Measurements from ENCODE around the gene FLOT1.
"Not testable (repeated sequence)": the region's sequence is repeated elsewhere in the genome, so short reads cannot be mapped to it uniquely, and the experiment has no call there.

FLOT1 gene

DNA sequence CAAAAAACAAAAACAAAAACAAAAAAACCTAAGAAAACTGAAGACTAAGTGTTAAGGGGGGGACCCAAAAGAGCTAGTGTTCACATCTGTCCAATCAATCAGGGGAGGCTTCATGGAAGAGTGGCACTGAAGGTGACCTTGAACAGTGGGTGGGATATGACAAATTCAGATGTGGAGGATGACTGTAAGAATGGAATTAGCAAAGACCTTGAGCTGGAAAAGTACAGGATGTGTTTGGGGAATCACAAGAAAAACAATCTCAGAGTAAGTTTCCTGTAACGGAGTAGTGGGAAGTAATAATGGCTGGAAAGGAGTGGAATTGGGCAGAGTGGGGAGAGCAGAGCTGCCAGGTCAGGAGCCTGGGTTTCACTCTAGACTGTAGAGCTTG lies 4.8 kb upstream of the FLOT1 start:
- DNase-seq (ENCODE audit: low spot score), result no peak

- DNase-seq (ENCODE audit: low spot score), result peak; percentile 77
These were observed 1.7 kb upstream of the FLOT1 start, which contains the start of gene IER3 for GRCh38 chr6:30744054-30744805. Gene IER3 (minus strand): TSS chr6:30744547. CDS start chr6:30744518, 29 bp downstream.

DNA sequence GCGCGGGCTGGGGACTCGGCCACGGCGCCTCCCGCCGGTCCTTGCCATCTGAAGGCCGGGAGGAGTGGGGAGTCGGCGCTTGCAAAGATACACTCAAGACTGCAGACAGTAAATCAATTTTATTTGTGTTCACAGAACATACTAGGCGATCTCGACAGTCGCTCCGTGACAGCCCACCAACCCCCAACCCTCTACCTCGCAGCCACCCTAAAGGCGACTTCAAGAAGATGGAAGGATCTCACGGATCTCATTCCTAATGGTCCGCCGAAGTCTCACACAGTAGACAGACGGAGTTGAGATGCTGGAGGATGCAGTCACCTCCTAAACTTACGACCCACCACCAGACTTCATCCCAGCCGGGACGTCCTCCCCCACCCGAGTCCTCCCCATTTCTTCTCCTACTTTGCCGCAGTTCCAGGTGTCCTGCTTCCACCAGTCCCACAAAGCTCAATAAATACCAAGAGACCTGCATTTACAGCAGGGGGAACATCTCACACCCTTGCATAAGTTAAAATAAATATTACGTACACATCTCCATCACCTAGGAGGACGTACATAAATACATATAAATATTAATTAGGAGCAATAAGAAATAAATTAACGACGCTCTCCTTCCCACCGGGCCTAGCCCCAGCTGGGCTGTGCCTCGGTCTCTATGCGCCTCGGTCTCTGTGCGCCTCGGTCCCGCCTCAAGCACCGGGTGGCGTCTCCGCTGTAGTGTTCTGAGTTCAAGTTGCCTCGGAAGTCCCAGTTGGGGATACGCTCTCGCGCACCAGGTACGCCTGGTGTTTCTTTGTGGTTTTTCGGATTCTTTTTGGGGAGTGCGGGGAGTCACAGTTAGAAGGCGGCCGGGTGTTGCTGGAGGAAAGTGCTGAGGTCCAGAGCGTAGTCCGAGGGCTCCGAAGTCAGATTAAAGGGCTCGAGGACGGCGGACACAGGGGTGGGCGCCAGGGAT lies 889 bp upstream of the FLOT1 start:
- no peak for DNase-seq (ENCODE audit: low spot score)

DNA sequence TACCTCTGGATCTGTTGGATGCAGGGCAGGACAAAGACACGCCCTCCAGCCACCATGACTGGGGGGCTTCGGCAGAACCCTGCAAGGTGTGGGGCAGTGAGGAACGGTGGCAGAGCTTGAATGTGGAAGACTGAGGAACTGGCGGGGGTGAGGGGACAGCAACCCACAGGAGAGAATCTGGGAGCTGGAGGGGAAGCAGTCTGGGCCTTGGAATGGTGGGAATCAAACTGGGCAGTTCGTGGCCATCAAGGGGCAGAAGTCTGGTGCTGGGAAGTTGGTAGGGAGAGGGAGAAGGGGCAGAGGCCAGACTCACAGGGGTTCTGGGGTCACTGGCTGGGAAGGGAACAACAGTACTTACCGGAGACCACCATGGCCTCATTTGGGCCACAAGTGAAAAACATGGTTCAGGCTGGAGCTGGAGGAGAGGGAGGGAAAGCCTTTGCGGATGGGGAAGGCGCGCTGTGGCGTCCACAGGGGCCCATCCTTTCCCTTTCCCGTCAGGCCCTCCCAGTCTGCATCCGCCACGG lies 635 bp downstream of the FLOT1 start:
- DNase-seq (ENCODE audit: low spot score), result no peak

- no peak for DNase-seq (ENCODE audit: low spot score)
These were observed 1.3 kb downstream of the FLOT1 start for GRCh38 chr6:30741063-30741779.

DNA sequence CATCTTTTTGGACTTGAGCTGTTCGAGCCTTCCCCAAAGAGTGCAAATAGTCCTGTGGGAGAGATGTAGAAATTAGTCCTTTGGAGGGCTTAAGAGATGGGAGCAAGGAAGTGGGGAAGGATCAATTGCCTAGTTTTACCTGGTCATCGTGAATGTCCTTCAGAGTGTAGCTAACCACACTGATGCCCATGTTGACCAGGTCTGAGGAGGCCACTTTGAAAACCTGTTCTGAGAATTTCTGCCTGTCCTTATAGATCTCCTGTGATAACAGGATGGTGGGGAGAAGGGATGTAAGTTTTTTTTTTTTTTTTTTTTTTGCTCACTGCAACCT lies 2.0 kb downstream of the FLOT1 start:
- no peak for DNase-seq (ENCODE audit: low spot score)

DNA sequence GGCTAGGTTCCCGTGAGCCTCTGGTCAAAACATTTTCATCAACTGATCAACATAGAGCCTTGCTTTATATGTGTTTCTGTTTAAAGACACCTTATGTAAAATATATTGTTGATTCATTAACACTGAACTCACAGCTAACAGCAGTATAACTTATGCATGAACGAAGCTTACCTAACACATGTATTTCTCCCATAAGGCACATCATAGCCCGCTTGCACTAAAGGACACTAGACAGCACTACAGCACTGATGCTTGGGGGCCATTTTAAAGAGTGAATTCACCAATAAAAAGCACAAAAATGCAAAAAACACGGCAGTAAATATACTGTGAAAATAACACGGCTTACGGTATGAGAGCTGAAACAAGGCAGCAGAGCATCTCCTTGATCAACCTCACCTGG lies 4.0 kb downstream of the FLOT1 start:
- no peak for DNase-seq (ENCODE audit: low spot score)

DNA sequence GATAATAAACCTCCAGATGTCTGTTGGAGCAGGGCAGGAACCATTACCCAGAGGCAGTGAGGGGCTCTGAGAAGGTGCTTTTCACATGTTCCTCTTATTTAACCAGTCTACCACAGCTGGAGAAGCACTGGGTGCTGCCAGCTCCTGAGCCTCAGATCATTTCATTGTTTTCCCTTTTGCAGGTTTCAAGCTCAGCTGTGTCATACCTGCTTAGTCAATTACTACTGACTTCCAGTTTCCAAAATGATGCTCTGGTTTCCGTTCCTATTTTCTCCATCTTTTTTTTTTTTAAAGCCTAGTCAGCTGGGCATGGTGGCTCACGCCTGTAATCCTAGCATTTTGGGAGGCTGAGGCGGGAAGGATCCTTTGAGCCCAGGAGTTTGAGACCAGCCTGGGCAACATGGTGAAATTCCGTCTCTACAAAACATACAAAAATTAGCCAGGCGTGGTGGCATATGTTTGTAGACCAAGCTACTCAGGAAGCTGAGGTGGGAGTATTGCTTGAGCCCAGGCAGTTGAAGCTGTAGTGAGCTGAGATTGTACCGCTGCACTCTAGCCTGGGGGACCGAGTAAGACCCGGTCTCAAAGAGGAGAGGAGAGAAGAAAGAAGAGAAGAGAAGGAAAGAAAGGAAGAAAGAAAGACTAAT lies 6.7 kb downstream of the FLOT1 start:
- no peak for DNase-seq (ENCODE audit: low spot score)

- DNase-seq (ENCODE audit: low spot score), result no peak
These were observed 10.1 kb downstream of the FLOT1 start for GRCh38 chr6:30732237-30732943.

DNA sequence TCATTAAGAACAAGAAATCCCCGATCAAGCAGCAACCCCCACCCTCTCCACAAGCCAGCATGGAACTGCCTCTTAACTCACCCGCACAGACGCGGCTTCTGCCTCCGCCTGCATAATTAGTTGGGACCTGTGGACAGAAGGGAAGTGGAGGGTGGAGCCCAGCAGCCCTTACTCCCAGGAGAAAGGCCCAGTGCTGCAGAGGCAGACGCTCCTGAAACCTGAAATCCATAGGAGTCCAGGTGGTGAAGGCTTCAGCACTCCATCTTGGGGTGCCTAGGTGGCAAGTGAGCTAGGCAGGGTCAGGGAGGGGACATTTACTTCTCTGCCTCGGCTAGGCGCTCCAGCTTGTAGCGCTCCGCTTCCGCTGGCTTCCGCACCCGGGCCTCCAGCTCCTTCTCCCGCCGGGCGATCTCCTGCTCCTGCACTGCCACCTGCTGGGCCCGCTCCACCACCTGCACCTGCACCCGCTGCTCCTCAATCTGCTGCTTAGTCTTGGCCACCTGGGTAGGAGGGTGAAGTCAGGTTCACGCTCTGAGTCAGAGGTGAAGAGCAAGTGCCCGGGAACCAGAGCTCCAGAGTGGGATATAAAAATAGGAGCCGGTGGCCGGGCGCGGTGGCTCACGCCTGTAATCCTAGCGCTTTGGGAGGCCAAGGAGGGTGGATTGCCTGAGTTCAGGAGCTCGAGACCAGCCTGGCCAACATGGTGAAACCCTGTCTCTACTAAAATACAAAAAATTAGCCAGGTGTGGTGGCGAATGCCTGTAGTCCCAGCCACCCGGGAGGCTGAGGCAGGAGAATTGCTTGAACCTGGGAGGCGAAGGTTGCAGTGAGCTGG lies 11.7 kb downstream of the FLOT1 start:
- DNase-seq (ENCODE audit: low spot score), result peak; percentile 22

DNA sequence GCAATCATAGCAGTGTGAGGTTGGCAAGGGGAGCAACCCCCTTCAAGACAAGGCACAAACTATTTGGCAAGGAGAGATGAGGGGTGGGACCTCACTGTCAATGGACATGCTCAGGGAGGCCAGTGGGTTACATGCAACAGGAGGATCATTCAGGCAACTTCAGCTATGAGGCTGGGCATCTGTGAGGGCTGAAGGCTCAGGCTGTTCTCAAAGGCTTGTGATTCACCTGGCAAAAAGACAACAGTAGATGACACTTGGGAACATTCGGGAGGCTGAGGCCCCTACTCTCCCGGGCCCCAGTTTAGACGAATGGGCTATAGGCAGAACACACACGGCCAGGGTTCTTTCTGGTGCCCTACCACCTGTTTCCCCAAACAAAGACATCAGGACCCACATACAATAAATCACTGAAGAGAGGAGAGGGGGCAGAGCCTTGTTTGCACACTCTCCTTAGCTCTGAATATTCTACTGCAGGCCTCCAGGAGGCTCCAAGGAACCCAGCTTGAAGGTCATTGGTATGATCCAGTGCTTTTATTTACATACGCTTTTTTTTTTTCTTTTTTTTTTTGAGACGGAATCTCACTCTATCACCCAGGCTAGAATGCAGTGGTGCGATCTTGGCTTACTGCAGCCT lies 14.4 kb downstream of the FLOT1 start:
- peak; percentile 50 for DNase-seq (ENCODE audit: low spot score)

DNA sequence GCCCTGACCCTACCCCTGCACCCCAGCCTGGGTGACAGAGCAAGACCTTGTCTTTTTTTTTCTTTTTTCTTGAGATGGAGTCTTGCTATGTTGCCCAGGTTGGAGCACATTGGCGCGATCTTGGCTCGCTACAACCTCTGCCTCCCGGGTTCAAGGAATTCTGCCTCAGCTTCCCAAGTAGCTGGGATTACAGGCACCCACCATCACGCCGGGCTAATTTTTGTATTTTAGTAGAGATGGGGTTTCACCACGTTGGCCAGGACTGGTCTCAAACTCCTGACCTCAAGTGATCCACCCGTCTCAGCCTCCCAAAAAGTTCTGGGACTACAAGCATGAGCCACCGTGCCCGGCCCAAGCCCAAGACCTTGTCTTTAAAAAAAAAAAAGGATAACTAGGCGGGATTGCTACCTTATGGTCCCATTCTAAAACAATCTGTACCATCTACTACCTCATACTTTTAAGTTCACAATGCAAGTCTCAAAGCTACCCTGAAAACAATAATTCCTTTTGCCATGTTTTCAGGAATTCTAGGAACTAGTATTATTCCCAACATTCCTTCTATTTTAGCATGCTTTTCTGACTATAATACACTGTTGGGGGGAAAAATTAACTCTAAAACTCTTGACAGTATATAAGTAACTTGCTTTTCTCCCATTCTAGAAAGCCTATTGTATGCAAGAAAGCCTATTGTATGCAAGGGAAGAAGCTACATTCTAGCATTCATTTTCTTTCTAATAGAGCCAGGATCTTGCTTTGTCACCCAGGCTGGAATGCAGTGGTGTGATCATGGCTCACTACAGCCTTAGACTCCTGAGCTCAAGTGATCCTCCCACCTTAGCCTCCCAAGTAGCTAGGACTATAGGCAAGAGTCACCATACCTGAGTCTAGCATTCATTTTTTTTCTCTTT lies 15.7 kb downstream of the FLOT1 start:
- DNase-seq (ENCODE audit: low spot score), result no peak

- peak; percentile 21 for DNase-seq (ENCODE audit: low spot score)
These were observed 16.6 kb downstream of the FLOT1 start for GRCh38 chr6:30725713-30726505.

DNA sequence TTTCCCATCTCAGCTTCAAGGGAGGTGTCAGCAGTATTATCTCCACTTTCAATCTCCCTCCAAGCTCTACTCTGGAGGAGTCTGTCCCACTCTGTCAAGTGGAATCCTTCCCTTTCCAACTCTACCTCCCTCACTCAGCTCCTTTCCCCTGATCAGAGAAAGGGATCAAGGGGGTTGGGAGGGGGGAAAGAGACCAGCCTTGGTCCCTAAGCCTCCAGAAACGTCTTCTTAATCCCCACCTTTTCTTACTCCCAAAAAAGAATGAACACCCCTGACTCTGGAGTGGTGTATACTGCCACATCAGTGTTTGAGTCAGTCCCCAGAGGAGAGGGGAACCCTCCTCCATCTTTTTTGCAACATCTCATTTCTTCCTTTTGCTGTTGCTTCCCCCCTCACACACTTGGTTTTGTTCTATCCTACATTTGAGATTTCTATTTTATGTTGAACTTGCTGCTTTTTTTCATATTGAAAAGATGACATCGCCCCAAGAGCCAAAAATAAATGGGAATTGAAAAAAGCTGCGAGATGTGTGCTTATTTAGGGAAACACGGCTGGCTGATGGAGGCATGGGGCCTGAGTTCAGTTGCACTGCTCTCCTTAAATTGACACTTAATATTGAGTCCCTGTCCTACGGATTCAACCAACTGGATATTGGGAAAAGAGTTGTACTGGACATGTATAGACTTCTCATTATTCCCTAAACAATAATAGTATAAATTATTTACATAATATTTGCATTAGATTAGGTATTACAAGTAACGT lies 17.4 kb downstream of the FLOT1 start:
- DNase-seq (ENCODE audit: low spot score), result no peak

DNA sequence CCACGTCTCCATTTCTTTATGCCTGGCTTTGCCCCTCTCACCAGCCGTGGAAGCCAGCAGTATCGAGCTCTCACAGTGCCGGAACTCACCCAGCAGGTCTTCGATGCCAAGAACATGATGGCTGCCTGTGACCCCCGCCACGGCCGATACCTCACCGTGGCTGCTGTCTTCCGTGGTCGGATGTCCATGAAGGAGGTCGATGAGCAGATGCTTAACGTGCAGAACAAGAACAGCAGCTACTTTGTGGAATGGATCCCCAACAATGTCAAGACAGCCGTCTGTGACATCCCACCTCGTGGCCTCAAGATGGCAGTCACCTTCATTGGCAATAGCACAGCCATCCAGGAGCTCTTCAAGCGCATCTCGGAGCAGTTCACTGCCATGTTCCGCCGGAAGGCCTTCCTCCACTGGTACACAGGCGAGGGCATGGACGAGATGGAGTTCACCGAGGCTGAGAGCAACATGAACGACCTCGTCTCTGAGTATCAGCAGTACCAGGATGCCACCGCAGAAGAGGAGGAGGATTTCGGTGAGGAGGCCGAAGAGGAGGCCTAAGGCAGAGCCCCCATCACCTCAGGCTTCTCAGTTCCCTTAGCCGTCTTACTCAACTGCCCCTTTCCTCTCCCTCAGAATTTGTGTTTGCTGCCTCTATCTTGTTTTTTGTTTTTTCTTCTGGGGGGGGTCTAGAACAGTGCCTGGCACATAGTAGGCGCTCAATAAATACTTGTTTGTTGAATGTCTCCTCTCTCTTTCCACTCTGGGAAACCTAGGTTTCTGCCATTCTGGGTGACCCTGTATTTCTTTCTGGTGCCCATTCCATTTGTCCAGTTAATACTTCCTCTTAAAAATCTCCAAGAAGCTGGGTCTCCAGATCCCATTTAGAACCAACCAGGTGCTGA lies 18.4 kb downstream of the FLOT1 start:
- DNase-seq (ENCODE audit: low spot score), result not testable (repeated sequence)
